HEK293 (cell line): ENCODE data around the gene JUND.
A peak's percentile ranks its signal among the peaks of the same experiment; 100 is the strongest.

Experiments used
- CTCF ChIA-PET: fragments of 350-600 bp; formaldehyde crosslinking; extraction: SDS; loops from one replicate; lab custom pipeline; 2021; ENCODE audit warnings: antibody characterized with exemption; lab: Yijun Ruan, JAX
- POLR2A ChIA-PET: fragments of 300-600 bp; formaldehyde crosslinking; extraction: SDS; loops from one replicate; lab custom pipeline; 2020; ENCODE audit warnings: antibody characterized with exemption, inconsistent platforms; lab: Yijun Ruan, JAX
- H3K27ac ChIP-seq: fragments of 200-500 bp; sonication (Bioruptor generic); 2 replicates; pipeline ENCODE4 v1.5.1; 2014; ENCODE audit warnings: low read depth, low read length, control low read depth, inconsistent platforms; ENCODE audit errors: extremely low read depth
- H3K36me3 ChIP-seq, 2 experiments: fragments of 200-500 bp in 1 of 2; sonication (Bioruptor generic) in 1 of 2; 1 replicate in 1 of 2; 2 replicates in 1 of 2; pipeline ENCODE4 v1.5.1; 2014 to 2017; ENCODE audit warnings: inconsistent platforms in 2 of 2, low read length in 2 of 2; ENCODE audit not compliant: control insufficient read depth in 2 of 2, insufficient read depth in 1 of 2
- H3K4me1 ChIP-seq: fragments of 200-500 bp; sonication (Bioruptor generic); 2 replicates; pipeline ENCODE4 v1.5.1; 2014; ENCODE audit warnings: mild to moderate bottlenecking, low read length, inconsistent platforms; ENCODE audit not compliant: control insufficient read depth, insufficient read depth
- H3K4me3 ChIP-seq: 2 replicates; pipeline ENCODE4 v1.5.1; 2011; ENCODE audit warnings: low read depth, mild to moderate bottlenecking, control low read depth, low read length, moderate library complexity
- H3K9me3 ChIP-seq: fragments of 200-500 bp; sonication (Bioruptor generic); 2 replicates; pipeline ENCODE4 v1.5.1; 2014; ENCODE audit warnings: low read depth, low read length, inconsistent platforms; ENCODE audit not compliant: control insufficient read depth, insufficient read depth
- BCL11A ChIP-seq: fragments of 450-650 bp; formaldehyde crosslinking; IDR thresholded peaks from 2 replicates; pipeline ENCODE4 v1.5.1; 2016; ENCODE audit warnings: low read depth, missing biosample characterization, missing genetic modification characterization
- KLF8 ChIP-seq: fragments of 450-650 bp; formaldehyde crosslinking; IDR thresholded peaks from 2 replicates; pipeline ENCODE4 v1.5.1; 2016; ENCODE audit warnings: missing biosample characterization, missing genetic modification characterization
- PRDM1 ChIP-seq: fragments of 450-650 bp; formaldehyde crosslinking; IDR thresholded peaks from 2 replicates; pipeline ENCODE4; 2016; ENCODE audit warnings: missing biosample characterization, missing genetic modification characterization
- RBAK ChIP-seq: fragments of 450-650 bp; formaldehyde crosslinking; IDR thresholded peaks from 2 replicates; pipeline ENCODE4 v1.5.1; 2016; ENCODE audit warnings: missing biosample characterization, missing genetic modification characterization
- SP3 ChIP-seq: fragments of 450-650 bp; formaldehyde crosslinking; IDR thresholded peaks from 2 replicates; pipeline ENCODE4 v1.5.1; 2016; ENCODE audit warnings: missing biosample characterization, missing genetic modification characterization
- SP7 ChIP-seq: fragments of 450-650 bp; formaldehyde crosslinking; IDR thresholded peaks from 2 replicates; pipeline ENCODE4 v1.5.1; 2016; ENCODE audit warnings: missing biosample characterization, missing genetic modification characterization
- TSHZ1 ChIP-seq: fragments of 450-650 bp; formaldehyde crosslinking; IDR thresholded peaks from 2 replicates; pipeline ENCODE4 v1.5.1; 2016; ENCODE audit warnings: missing biosample characterization, missing genetic modification characterization, borderline replicate concordance
- YY2 ChIP-seq: fragments of 450-650 bp; formaldehyde crosslinking; IDR thresholded peaks from 2 replicates; pipeline ENCODE4 v1.5.1; 2016; ENCODE audit warnings: missing biosample characterization, missing genetic modification characterization
- ZBTB1 ChIP-seq: fragments of 450-650 bp; formaldehyde crosslinking; IDR thresholded peaks from 2 replicates; pipeline ENCODE4 v1.5.1; 2016; ENCODE audit warnings: missing biosample characterization, missing genetic modification characterization
- ZNF10 ChIP-seq: fragments of 450-650 bp; formaldehyde crosslinking; IDR thresholded peaks from 2 replicates; pipeline ENCODE4 v1.5.1; 2017; ENCODE audit warnings: missing biosample characterization, missing genetic modification characterization
- ZNF157 ChIP-seq: fragments of 450-650 bp; formaldehyde crosslinking; IDR thresholded peaks from 2 replicates; pipeline ENCODE4 v1.5.1; 2016; ENCODE audit warnings: missing biosample characterization, missing genetic modification characterization
- ZNF18 ChIP-seq: fragments of 450-650 bp; formaldehyde crosslinking; IDR thresholded peaks from 2 replicates; pipeline ENCODE4 v1.5.1; 2016; ENCODE audit warnings: missing biosample characterization, missing genetic modification characterization
- ZNF202 ChIP-seq: fragments of 450-650 bp; formaldehyde crosslinking; IDR thresholded peaks from 2 replicates; pipeline ENCODE4 v1.5.1; 2016; ENCODE audit warnings: missing biosample characterization, missing genetic modification characterization, borderline replicate concordance
- ZNF223 ChIP-seq: fragments of 450-650 bp; formaldehyde crosslinking; IDR thresholded peaks from 2 replicates; pipeline ENCODE4 v1.5.1; 2016; ENCODE audit warnings: missing biosample characterization, missing genetic modification characterization
- ZNF362 ChIP-seq: fragments of 450-650 bp; formaldehyde crosslinking; IDR thresholded peaks from 2 replicates; pipeline ENCODE4 v1.5.1; 2016; ENCODE audit warnings: missing biosample characterization, missing genetic modification characterization
- ZNF416 ChIP-seq: fragments of 450-650 bp; formaldehyde crosslinking; IDR thresholded peaks from 2 replicates; pipeline ENCODE4 v1.5.1; 2016; ENCODE audit warnings: missing biosample characterization, missing genetic modification characterization
- ZNF426 ChIP-seq: fragments of 450-650 bp; formaldehyde crosslinking; IDR thresholded peaks from 2 replicates; pipeline ENCODE4 v1.5.1; 2017; ENCODE audit warnings: missing biosample characterization, missing genetic modification characterization, mild to moderate bottlenecking, inconsistent platforms, moderate library complexity
- ZNF488 ChIP-seq: fragments of 450-650 bp; formaldehyde crosslinking; IDR thresholded peaks from 2 replicates; pipeline ENCODE4 v1.5.1; 2016; ENCODE audit warnings: missing biosample characterization, missing genetic modification characterization
- ZNF561 ChIP-seq: fragments of 450-650 bp; IDR thresholded peaks from 2 replicates; pipeline ENCODE4 v1.5.1; 2018; ENCODE audit warnings: missing biosample characterization, missing genetic modification characterization, borderline replicate concordance
- ZNF639 ChIP-seq: fragments of 450-650 bp; formaldehyde crosslinking; IDR thresholded peaks from 2 replicates; pipeline ENCODE4 v1.5.1; 2016; ENCODE audit warnings: missing biosample characterization, missing genetic modification characterization
- ZNF776 ChIP-seq: fragments of 450-650 bp; formaldehyde crosslinking; IDR thresholded peaks from 2 replicates; pipeline ENCODE4 v1.5.0; 2017; ENCODE audit warnings: missing biosample characterization, missing genetic modification characterization, borderline replicate concordance
- ZNF792 ChIP-seq: fragments of 450-650 bp; formaldehyde crosslinking; IDR thresholded peaks from 2 replicates; pipeline ENCODE4 v1.5.1; 2016; ENCODE audit warnings: missing biosample characterization, missing genetic modification characterization
- ZSCAN5A ChIP-seq: fragments of 450-650 bp; formaldehyde crosslinking; IDR thresholded peaks from 2 replicates; pipeline ENCODE4 v1.5.1; 2016; ENCODE audit warnings: missing biosample characterization, missing genetic modification characterization

Gene JUND

DNA sequence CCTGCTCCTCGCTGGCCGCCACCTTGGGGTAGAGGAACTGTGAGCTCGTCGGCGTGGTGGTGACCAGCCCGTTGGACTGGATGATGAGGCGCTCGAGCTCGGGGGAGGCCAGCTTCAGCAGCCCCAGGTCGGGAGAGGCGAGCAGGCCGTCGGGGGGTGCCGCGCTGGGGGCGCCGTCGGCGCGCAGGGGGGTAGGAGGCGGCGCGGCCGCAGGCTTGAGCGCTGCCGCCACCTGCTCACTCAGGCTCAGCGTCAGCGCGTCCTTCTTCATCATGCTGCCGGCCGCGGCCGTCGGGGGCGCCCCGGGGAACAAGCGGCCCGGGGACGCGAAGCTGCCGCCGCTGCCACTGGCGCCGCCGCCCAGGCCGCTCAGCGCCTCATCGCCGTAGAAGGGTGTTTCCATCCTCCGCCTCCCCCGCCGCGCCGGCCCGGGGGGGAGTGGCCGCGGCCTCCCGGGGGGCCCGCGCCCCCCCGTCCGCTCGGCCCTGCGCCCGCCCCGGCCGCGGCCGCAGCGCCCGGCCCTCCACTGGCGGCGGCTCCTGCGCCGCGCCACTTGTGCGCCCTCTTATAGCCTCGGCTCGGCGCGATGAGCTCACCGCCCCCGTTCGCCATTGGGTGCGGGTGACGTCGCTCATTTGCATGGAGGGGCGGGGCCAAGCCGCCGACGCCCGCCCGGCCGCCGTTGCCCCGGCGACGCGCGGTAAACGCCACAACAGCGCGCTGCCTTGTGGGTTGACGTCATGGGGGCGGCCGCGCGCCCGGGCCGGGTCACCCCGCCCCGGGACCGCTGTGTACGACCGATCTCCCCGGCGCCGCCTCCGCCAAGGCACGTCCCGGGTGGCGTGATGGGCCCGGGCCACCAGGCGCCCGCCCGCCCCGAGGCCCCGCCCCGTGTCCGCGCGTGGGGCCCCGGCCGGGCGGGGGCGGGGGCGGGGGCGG is at the start of gene JUND (continued):
- TF ChIP-seq ZNF488: no peak
- TF ChIP-seq ZBTB1 (tag by site-specific recombination): no peak
- no peak for TF ChIP-seq ZNF776 (tag by site-specific recombination)
- no peak for TF ChIP-seq ZNF18 (tag by site-specific recombination)
- no peak for TF ChIP-seq ZNF792 (tag by site-specific recombination)
- peak; percentile 58; the same call in 1 of the 2 replicates for TF ChIP-seq ZNF561 (tag by site-specific recombination)
- peak; percentile 62; the same call in 1 of the 2 replicates for TF ChIP-seq ZSCAN5A (tag by site-specific recombination)
- TF ChIP-seq ZNF10 (tag by site-specific recombination): no peak
- TF ChIP-seq ZNF416 (tag by site-specific recombination): no peak
- no peak for TF ChIP-seq ZNF202 (tag by site-specific recombination)
- peak; percentile 66 for TF ChIP-seq SP3
- TF ChIP-seq KLF8 (tag by site-specific recombination): peak; percentile 63; the same call in 1 of the 2 replicates

GRCh38 chr19:18330868-18331267 is 49.4 kb upstream of the JUND start:
- ChIA-PET CTCF (interaction anchor here (0.6 to 9.9 kb wide), 3 partner anchors 7 to 51 kb away, joined by 4 to 195 read pairs (median 58); partner anchors contain the start of gene JUND), POLR2A (interaction anchor here (0.7 to 4.9 kb wide), 2 partner anchors 32 to 51 kb away, joined by 3 to 117 read pairs; partner anchors contain the start of gene JUND)
- Histone ChIP-seq H3K4me3 (no peak overlapping the region), H3K36me3 (no peaks in the 10 kb centered on the region), H3K27ac (no peak overlapping the region), H3K9me3 (no peaks in the 10 kb centered on the region), H3K4me1 (no peaks in the 10 kb centered on the region)
- TF ChIP-seq TSHZ1 (tag by site-specific recombination): no peak
- no peak for TF ChIP-seq ZNF157 (tag by site-specific recombination)
- no peak for TF ChIP-seq BCL11A (tag by site-specific recombination)
- no peak for TF ChIP-seq ZNF639 (tag by site-specific recombination)
- TF ChIP-seq ZNF223: no peak
- no peak for TF ChIP-seq YY2 (tag by site-specific recombination)
- no peak for TF ChIP-seq PRDM1
- no peak for TF ChIP-seq ZNF426 (tag by site-specific recombination)
- TF ChIP-seq RBAK (tag by site-specific recombination): no peak
- TF ChIP-seq SP7 (tag by site-specific recombination): no peak
- TF ChIP-seq ZNF362 (tag by site-specific recombination): no peak
